D721Med (cell line): ENCODE data around the gene CST3.

Source experiments
- DNase-seq: peaks from one replicate; pipeline ENCODE4 v3.0.0; 2011; ENCODE audit warnings: low spot score; ENCODE audit not compliant: insufficient read length
- FAIRE-seq: peaks from 2 replicates; lab custom pipeline; 2011; peaks lifted over from hg19 to GRCh38; lab: Jason Lieb, UNC
- TF ChIP-seq, protein P1 (sequence below): IDR thresholded peaks from 2 replicates; pipeline ENCODE4 v1.5.1; 2012; ENCODE audit warnings: mild to moderate bottlenecking, control low read depth; ENCODE audit not compliant: insufficient read depth; ENCODE audit errors: missing control alignments

The CST3 gene

DNA sequence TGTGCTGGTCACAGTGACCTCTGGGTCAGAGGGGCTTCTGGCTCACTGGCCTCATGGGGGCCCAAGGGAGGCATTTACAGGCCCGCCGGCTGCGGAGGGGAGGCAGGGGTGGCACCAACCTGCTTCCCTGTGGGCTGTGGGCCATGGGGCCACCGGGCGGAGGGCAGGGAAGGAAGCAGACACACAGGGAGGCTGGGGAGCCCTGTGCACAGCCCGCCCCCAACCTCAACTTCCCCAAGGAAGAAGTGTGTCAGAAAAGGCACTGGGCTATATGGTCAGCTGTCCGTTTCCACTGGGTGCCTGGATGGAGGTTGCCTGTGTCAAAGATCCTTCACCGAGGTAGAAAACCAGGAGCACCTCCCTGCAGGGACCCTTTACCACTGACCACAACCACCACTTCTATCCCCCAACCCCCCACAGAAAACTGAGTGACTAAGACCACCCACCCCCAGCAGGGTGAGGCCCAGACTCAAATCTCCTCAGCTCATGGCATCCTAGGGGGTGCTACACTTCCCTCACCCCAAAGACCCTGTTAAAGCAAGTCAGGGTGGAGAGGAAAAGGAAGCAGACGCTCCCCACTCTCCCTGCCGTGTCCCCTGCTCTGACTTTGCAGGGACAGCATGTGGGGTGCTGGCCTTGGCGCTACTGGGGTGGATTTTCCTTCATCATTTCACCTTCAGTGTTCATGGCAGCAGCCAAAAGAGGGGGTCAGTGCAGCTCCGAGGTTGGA, 5.6 kb downstream of the CST3 start:
- no peak for DNase-seq
- no peak for FAIRE-seq
- TF ChIP-seq, protein P1, sequence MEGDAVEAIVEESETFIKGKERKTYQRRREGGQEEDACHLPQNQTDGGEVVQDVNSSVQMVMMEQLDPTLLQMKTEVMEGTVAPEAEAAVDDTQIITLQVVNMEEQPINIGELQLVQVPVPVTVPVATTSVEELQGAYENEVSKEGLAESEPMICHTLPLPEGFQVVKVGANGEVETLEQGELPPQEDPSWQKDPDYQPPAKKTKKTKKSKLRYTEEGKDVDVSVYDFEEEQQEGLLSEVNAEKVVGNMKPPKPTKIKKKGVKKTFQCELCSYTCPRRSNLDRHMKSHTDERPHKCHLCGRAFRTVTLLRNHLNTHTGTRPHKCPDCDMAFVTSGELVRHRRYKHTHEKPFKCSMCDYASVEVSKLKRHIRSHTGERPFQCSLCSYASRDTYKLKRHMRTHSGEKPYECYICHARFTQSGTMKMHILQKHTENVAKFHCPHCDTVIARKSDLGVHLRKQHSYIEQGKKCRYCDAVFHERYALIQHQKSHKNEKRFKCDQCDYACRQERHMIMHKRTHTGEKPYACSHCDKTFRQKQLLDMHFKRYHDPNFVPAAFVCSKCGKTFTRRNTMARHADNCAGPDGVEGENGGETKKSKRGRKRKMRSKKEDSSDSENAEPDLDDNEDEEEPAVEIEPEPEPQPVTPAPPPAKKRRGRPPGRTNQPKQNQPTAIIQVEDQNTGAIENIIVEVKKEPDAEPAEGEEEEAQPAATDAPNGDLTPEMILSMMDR, result no peak

DNA sequence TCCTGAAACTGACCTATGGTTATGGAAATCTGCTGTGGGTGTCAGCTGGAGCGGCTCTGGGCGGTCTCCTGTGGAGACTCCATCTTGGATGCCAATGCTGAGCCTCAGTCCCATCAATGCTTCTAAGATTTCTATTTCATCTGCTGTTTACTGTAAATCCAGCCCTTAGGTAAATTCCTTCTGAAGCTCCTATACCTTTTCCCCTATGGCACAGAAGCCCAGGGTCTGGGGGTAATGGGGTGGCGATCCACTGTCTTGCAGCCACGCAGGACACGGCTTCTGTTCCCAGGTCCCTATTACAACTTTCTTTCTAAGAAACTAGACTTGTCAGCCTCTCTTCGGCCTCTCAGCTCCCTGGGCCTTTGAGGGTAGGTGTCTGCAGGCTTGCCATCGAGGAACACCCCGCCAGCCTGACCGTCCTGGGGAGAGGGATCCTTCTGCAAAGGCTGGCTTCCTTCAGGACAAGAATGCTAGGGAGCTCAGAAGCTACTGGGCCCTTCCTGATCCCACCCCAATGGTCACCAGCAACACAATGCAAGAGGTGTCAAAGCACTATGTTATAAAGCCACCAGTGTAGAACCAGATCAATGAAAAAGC, 6.4 kb downstream of the CST3 start:
- TF ChIP-seq, protein P1, result no peak
- FAIRE-seq, result no peak
- no peak for DNase-seq

DNA sequence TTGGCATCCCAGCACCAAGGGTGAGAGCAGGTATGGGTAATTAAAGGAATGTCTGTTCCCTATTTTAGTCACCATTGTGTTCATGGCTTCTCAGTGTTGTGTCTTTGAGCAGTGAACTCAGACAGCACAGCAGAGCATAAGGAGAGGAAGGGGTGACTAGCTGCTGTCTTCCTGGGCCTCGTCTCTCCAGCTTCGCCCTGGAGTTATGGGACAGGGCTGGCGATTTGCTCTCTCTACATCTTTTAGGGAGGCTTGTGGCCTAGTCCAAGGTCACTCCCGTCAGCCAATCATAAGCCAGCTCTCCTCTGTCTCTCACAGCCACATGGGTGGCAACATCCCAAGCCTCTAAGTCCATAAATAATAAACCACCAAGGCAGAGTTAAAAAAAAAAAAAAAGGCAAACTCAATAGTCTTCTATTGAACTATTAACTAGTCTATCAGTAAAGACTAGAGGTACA, 7.3 kb downstream of the CST3 start:
- DNase-seq, result no peak
- no peak for FAIRE-seq
- TF ChIP-seq, protein P1, result no peak

DNA sequence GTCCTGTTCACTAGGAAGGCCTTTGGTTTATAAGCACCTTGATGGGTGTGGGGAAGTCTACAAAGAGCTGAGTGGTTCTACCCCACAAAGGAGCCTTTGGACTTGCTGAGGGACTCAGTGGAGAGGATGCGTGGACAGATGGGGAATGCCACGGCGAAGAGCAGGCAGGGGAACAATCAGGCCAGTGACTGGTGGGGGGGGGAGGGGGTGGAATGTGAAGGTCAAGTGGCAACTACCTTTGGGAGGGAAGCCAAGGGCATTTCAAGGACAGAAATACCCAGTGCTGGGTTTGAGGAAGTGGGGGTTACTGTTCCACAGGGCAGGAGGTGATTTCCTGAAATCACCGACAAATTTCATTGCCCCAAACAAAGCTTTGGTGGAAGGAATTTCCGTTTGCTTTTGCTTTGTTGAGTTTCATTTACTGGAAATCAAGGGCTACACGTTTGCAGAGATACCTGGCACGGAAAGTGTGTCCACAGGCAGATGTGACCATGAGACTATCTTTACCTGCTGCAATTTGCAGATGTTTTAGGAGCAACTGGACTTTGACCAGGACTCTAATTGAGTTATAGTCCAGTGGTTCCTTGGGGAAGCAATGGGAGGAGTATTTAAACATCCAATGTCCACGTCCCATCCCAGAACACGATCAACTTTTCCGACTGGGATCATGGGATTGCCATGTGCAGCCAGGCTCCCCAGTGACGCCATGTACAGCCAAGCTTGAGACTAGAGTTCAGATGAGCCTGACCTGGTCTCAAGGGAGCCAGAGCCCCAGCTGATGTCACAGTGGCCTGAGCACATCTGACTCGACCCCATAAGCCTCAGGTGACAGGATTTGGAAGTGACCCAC, 8.0 kb downstream of the CST3 start:
- DNase-seq (no peak), FAIRE-seq (no peak)
- TF ChIP-seq, protein P1, result no peak

DNA sequence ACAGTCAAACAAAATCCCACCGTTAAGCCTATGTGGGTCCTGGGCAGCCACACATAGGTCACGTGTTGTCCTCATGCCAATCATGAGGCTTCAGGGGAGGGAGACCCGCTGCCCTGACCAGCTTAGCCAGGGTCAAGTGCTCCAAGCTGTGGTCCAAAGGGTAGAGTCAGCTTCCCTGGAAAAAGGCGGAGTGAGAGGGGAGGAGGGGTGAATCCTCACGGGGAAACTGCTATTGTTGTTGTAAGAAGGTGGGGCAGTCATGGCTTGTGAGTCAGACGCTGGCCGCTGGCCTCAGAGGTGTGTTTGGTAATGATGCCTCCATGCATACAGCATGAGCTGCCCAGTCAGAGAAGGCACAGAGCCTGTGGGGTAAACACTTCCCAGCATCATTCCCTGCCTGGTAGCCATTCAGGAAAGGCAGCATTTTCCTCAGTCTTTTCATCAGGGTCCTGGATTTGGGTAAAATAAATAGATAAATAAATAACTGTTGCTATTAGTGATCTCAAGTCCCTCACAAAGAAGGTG, 8.7 kb downstream of the CST3 start:
- no peak for DNase-seq
- TF ChIP-seq, protein P1, result no peak

DNA sequence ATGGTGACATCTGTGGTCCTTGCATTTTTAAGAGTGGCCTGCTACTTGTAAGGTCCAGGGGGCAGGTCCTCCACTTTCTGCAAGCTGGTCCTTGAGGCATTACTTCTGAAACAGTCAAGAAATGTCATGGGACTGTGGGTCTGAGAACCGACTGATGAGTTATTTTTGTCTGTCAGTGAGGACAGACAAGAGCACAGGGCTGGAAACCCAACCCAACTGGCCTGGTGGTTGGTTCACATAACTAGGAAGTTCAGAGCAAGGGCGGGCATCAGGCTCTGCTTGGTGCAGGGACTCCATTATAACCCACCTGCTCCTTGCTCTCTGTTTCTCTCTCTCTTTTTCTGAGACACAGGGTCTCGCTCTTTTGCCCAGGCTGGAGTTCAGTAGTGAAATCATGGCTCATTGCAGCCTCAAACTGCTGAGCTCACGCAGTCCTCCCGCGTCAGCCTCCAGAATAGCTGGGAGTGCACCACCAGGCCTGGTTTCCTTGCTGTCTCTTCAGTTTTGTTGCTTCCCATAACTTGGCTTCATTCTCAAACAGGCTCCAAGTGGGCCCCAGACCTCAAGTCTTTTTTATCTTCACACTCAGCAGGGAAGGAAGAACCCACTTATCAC, 9.2 kb downstream of the CST3 start:
- no peak for DNase-seq
- TF ChIP-seq, protein P1, result no peak
- FAIRE-seq, result no peak

More for the DNA sequence above, 8.7 kb downstream of the CST3 start:
- FAIRE-seq, result no peak
